ENCODE results near the gene HIRA. TPM values are rescaled to one million over a fixed set of nuclear protein-coding genes. Genes with fewer than 3 reads are reported as not detected.

Gene HIRA
- total RNA-seq, 1 donor from 2014 or later = 10.5 TPM

Small RNA genes lying within 50 kb of the gene (small RNA-seq; reads per million reads assigned to genes)
- gene RN7SL168P (ENCODE audit: low replicate concordance) = not detected

Other genes with a start within 250 kb of the HIRA start
- gene CLTCL1, start 140.0 kb downstream of the HIRA start, total RNA-seq = 12.3 TPM
- gene MRPL40, start 812 bp upstream of the HIRA start, total RNA-seq = 13.9 TPM
- gene C22orf39, start 16.0 kb upstream of the HIRA start, total RNA-seq = 27.1 TPM
- 21.2 TPM for gene UFD1, start 47.5 kb upstream of the HIRA start, total RNA-seq
- gene CDC45, start 48.2 kb upstream of the HIRA start, total RNA-seq = 6.0 TPM
- 47.5 TPM for gene CLDN5, start 92.7 kb upstream of the HIRA start, total RNA-seq